Measurements from ENCODE around the gene DLGAP1.

Gene DLGAP1

DNA sequence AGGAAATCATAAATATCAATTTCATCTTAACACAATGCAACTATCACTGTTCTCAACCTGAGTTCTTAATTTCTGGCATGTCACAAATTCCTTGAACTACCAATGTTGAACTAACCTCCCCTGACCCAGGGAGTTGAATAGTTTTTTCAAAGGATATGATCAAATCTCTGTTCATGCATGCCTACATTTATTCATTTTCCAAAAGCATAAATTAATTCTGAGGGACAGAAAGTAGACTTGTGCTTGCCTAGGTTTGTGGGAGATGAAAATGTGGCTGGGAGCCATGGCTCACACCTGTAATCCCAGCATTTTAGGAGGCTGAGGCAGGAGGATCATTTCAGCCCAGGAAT, 829.4 kb downstream of the DLGAP1 start:
- no peaks in the 10 kb centered on the region for H3K79me2 ChIP-seq (ENCODE audit: control insufficient read depth, insufficient read depth, low read length)
- no peak overlapping the region for H2BK5ac ChIP-seq (ENCODE audit: low read length)
- H3K4me2 ChIP-seq (ENCODE audit: low read length), result no peak overlapping the region
- H3K79me1 ChIP-seq (ENCODE audit: low read length), result no peaks in the 10 kb centered on the region
- no peak for DNase-seq
- no peak overlapping the region for H4K8ac ChIP-seq (ENCODE audit: low read depth, low read length)
- H2BK120ac ChIP-seq (ENCODE audit: low read depth, low read length), result peak overlapping the region; percentile 35
- peak overlapping the region; percentile 48 for H3K27ac ChIP-seq (ENCODE audit: low read depth, low read length)
- no peak overlapping the region for H2BK15ac ChIP-seq (replicated peaks; ENCODE audit: low read depth)
- no peak overlapping the region for H3K56ac ChIP-seq (ENCODE audit: low read length)
- peak overlapping the region; percentile 56 for H3K4ac ChIP-seq (ENCODE audit: low read depth, low read length)
- H3K36me3 ChIP-seq (ENCODE audit: control insufficient read depth, insufficient read depth, low read length), result no peaks in the 10 kb centered on the region
- H3K18ac ChIP-seq (ENCODE audit: low read length), result peak overlapping the region; percentile 90
- H3K27me3 ChIP-seq (ENCODE audit: insufficient read depth, low read length, poor library complexity), result no peaks in the 10 kb centered on the region
- H3K9ac ChIP-seq (ENCODE audit: low read length), result no peak overlapping the region
- no peak overlapping the region for H4K5ac ChIP-seq (ENCODE audit: low read length)
- H3K4me1 ChIP-seq (ENCODE audit: control insufficient read depth, low read depth, low read length), result peaks cover 13% of the 10 kb centered on the region
- H2AK5ac ChIP-seq (ENCODE audit: low read length), result no peak overlapping the region
- no peak overlapping the region for H3K4me3 ChIP-seq (ENCODE audit: low read length)
- H3K23ac ChIP-seq (ENCODE audit: low read length), result no peak overlapping the region

DNA sequence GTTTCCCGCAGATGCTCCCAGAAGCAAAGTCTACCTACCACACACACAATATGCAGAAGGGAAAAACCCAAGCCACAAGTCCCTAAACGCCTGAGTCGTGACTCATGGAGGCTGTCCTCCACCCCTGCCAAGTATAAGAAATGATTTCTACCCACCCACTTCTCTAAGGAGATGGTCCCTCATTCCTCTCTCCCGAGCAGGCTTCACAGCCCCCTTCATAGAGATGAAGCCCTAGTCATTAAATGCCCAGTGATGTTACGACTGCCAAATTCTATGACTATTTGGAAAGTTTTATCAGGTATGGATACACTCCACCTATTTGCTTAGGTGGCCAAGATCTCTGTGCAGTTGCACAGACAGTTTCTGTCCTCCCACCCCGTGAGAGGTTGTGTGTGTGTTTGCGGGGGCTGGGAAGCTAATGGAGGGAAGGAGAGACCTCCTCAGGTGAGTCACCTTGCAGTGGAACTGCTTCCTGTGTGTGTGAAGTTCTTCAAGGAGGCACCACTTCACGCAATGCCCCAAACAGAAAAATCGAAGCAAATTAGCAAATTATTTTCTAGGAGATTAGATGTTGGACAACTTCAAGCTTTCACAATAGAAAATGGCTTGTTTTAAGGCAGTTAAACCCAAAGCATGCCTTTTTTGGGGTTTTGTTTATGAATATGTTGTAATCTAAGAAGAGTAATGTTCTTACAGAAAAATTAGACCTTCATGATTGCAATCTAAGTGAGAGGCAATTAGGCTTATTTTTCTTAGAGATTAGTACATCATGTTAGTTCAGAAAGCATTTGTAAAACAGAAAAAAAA, 830.0 kb downstream of the DLGAP1 start:
- Histone ChIP-seq H3K4ac (ENCODE audit: low read depth, low read length) (peak overlapping the region; percentile 93), H2BK15ac (replicated peaks; ENCODE audit: low read depth) (no peak overlapping the region), H3K79me2 (ENCODE audit: control insufficient read depth, insufficient read depth, low read length) (no peaks in the 10 kb centered on the region), H2AK5ac (ENCODE audit: low read length) (no peak overlapping the region), H3K18ac (ENCODE audit: low read length) (peak overlapping the region; percentile 54), H3K56ac (ENCODE audit: low read length) (peak overlapping the region; percentile 82), H2BK120ac (ENCODE audit: low read depth, low read length) (peak overlapping the region; percentile 88), H3K4me3 (ENCODE audit: low read length) (no peak overlapping the region), H3K4me1 (ENCODE audit: control insufficient read depth, low read depth, low read length) (peaks cover 13% of the 10 kb centered on the region), H3K4me2 (ENCODE audit: low read length) (no peak overlapping the region), H3K9ac (ENCODE audit: low read length) (peak overlapping the region; percentile 47), H2BK5ac (ENCODE audit: low read length) (peak overlapping the region; percentile 86), H3K79me1 (ENCODE audit: low read length) (no peaks in the 10 kb centered on the region), H4K8ac (ENCODE audit: low read depth, low read length) (no peak overlapping the region), H4K5ac (ENCODE audit: low read length) (no peak overlapping the region), H3K36me3 (ENCODE audit: control insufficient read depth, insufficient read depth, low read length) (no peaks in the 10 kb centered on the region), H3K23ac (ENCODE audit: low read length) (no peak overlapping the region), H3K27me3 (ENCODE audit: insufficient read depth, low read length, poor library complexity) (no peaks in the 10 kb centered on the region), H3K27ac (ENCODE audit: low read depth, low read length) (peak overlapping the region; percentile 93)
- DNase-seq, result peak; percentile 89
- no CpG with 5 or more reads among the region's 9 CpGs for WGBS (ENCODE audit: extremely low coverage, insufficient coverage, low lambda C conversion rate)

DNA sequence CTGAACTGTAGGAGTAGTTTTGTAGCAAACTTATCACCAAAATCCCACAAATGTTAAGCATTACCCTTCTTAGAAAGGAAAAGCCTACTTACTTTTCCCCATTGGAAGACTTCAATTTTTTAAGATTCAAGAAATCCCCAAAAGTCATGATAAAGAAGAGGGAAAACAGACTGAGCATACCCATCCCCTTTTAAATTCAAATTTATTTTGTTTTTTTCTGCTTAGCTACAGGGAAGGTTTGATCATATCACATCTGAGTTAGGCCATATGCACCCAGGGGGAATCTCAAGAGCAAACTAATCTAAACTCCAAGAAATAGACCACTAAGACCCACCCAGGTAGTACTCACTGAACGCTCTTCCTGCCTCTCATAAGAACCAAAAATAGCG, 830.6 kb downstream of the DLGAP1 start:
- Histone ChIP-seq H3K4me3 (ENCODE audit: low read length) (no peak overlapping the region), H2BK15ac (replicated peaks; ENCODE audit: low read depth) (no peak overlapping the region), H2BK120ac (ENCODE audit: low read depth, low read length) (peak overlapping the region; percentile 88), H3K79me1 (ENCODE audit: low read length) (no peaks in the 10 kb centered on the region), H2AK5ac (ENCODE audit: low read length) (no peak overlapping the region), H3K4me1 (ENCODE audit: control insufficient read depth, low read depth, low read length) (peaks cover 13% of the 10 kb centered on the region), H3K4ac (ENCODE audit: low read depth, low read length) (peak overlapping the region; percentile 93), H3K79me2 (ENCODE audit: control insufficient read depth, insufficient read depth, low read length) (no peaks in the 10 kb centered on the region), H2BK5ac (ENCODE audit: low read length) (peak overlapping the region; percentile 86), H3K4me2 (ENCODE audit: low read length) (no peak overlapping the region), H3K23ac (ENCODE audit: low read length) (no peak overlapping the region), H3K9ac (ENCODE audit: low read length) (peak overlapping the region; percentile 61), H3K18ac (ENCODE audit: low read length) (peak overlapping the region; percentile 54), H3K56ac (ENCODE audit: low read length) (peak overlapping the region; percentile 93), H4K5ac (ENCODE audit: low read length) (no peak overlapping the region), H3K27me3 (ENCODE audit: insufficient read depth, low read length, poor library complexity) (no peaks in the 10 kb centered on the region), H3K36me3 (ENCODE audit: control insufficient read depth, insufficient read depth, low read length) (no peaks in the 10 kb centered on the region), H4K8ac (ENCODE audit: low read depth, low read length) (no peak overlapping the region), H3K27ac (ENCODE audit: low read depth, low read length) (peak overlapping the region; percentile 93)
- WGBS (ENCODE audit: extremely low coverage, insufficient coverage, low lambda C conversion rate), result no CpG with 5 or more reads among the region's 2 CpGs
- DNase-seq, result no peak

DNA sequence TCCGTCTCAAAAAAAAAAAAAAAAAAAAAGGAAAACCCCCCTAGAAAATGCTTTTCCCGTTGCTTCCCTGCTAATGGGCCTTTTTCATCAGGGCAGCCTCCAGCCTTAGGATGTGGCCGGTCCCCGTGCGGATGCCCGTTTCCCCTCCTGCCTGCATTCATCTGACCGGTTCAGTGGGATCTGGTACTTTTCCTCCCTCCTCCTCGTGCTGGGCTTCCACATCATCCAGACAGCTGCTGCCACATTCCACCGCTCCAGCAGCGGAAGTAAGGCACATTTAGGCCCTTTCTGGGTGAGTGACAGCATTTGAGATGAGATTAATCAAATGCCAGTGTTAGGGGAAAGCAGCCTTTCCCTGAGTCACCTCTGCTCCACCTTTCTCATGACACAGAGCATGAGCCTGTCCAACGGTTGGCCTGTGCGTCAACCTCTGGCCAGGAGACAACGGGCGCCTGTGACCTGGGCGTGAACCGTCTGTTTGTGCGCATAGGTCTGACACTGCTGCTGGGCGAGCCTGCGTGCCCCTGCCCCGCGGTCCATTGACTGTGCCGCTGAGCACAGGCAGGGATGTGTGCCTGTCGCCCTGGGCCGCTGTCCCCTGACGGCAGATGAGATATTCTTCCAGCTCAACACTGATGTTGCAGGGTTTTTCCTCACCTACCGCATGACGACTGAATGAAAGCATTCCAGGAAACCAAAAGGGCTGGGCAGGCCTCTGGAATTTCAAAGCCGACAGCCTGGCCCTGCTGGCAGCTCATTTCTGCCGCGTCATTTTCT, 831.1 kb downstream of the DLGAP1 start:
- no peak overlapping the region for H4K8ac ChIP-seq (ENCODE audit: low read depth, low read length)
- H3K36me3 ChIP-seq (ENCODE audit: control insufficient read depth, insufficient read depth, low read length), result no peaks in the 10 kb centered on the region
- WGBS (ENCODE audit: extremely low coverage, insufficient coverage, low lambda C conversion rate), result no CpG with 5 or more reads among the region's 30 CpGs
- H3K56ac ChIP-seq (ENCODE audit: low read length), result peak overlapping the region; percentile 93
- no peak overlapping the region for H2BK15ac ChIP-seq (replicated peaks; ENCODE audit: low read depth)
- no peaks in the 10 kb centered on the region for H3K27me3 ChIP-seq (ENCODE audit: insufficient read depth, low read length, poor library complexity)
- H4K5ac ChIP-seq (ENCODE audit: low read length), result no peak overlapping the region
- H3K4me1 ChIP-seq (ENCODE audit: control insufficient read depth, low read depth, low read length), result peaks cover 13% of the 10 kb centered on the region
- no peak overlapping the region for H3K23ac ChIP-seq (ENCODE audit: low read length)
- no peak overlapping the region for H3K4me2 ChIP-seq (ENCODE audit: low read length)
- H3K9ac ChIP-seq (ENCODE audit: low read length), result peak overlapping the region; percentile 61
- peak overlapping the region; percentile 93 for H3K27ac ChIP-seq (ENCODE audit: low read depth, low read length)
- H2BK120ac ChIP-seq (ENCODE audit: low read depth, low read length), result no peak overlapping the region
- DNase-seq, result peak; percentile 98
- H2AK5ac ChIP-seq (ENCODE audit: low read length), result peak overlapping the region; percentile 47
- H3K79me2 ChIP-seq (ENCODE audit: control insufficient read depth, insufficient read depth, low read length), result no peaks in the 10 kb centered on the region
- H3K18ac ChIP-seq (ENCODE audit: low read length), result peak overlapping the region; percentile 19
- H3K4ac ChIP-seq (ENCODE audit: low read depth, low read length), result peak overlapping the region; percentile 74
- H3K4me3 ChIP-seq (ENCODE audit: low read length), result no peak overlapping the region
- no peaks in the 10 kb centered on the region for H3K79me1 ChIP-seq (ENCODE audit: low read length)
- peak overlapping the region; percentile 95 for H2BK5ac ChIP-seq (ENCODE audit: low read length)

DNA sequence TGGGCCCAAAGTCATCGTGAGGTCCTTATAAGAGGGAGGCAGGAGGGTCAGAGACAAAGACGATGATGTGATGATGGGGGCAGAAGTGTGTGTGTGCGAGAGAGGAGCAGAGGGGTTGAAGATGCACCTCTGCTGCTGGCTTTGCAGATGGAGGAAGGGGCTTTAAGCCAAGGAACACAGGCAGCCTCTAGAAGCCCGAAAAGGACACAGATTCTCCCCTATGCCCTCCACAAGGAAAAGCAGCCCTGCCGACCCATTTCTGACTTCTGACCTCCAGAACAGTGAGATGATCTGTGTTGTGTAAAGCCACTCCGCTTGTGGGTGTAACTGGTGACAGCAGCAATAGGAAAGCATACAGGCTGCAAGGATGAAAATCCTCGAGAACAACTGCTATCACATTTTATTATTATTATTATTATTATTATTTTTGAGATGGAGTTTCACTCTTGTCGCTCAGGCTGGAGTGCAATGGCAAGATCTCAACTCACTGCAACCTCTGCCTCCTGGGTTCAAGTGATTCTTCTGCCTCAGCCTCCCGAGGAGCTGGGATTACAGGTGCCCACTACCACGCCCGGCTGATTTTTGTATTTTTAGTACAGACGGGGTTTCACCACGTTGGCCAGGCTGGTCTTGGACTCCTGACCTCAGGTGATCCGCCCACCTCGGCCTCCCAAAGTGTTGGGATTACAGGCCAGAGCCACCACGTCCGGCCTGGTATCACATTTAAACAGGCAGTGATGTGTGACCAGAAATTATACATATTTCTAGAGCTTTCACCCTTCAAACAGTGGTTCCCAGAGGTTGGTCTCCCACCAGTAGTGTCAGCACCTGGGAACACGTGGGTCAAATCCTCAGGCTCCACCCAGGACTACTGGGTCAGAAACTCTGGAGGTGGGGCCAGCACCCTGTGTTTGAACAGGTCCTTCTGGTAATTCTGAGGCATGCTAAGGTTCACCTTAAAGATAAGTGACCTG, 834.7 kb downstream of the DLGAP1 start:
- Histone ChIP-seq H3K79me1 (ENCODE audit: low read length) (no peaks in the 10 kb centered on the region), H4K5ac (ENCODE audit: low read length) (no peak overlapping the region), H3K18ac (ENCODE audit: low read length) (no peak overlapping the region), H3K4me2 (ENCODE audit: low read length) (no peak overlapping the region), H3K27ac (ENCODE audit: low read depth, low read length) (no peak overlapping the region), H3K36me3 (ENCODE audit: control insufficient read depth, insufficient read depth, low read length) (no peaks in the 10 kb centered on the region), H2AK5ac (ENCODE audit: low read length) (no peak overlapping the region), H3K4ac (ENCODE audit: low read depth, low read length) (no peak overlapping the region), H3K23ac (ENCODE audit: low read length) (no peak overlapping the region), H3K79me2 (ENCODE audit: control insufficient read depth, insufficient read depth, low read length) (no peaks in the 10 kb centered on the region), H2BK5ac (ENCODE audit: low read length) (no peak overlapping the region), H3K27me3 (ENCODE audit: insufficient read depth, low read length, poor library complexity) (no peaks in the 10 kb centered on the region), H3K56ac (ENCODE audit: low read length) (no peak overlapping the region), H2BK15ac (replicated peaks; ENCODE audit: low read depth) (no peak overlapping the region), H4K8ac (ENCODE audit: low read depth, low read length) (no peak overlapping the region), H2BK120ac (ENCODE audit: low read depth, low read length) (no peak overlapping the region), H3K4me3 (ENCODE audit: low read length) (no peak overlapping the region), H3K4me1 (ENCODE audit: control insufficient read depth, low read depth, low read length) (peaks cover 13% of the 10 kb centered on the region), H3K9ac (ENCODE audit: low read length) (no peak overlapping the region)
- WGBS (ENCODE audit: extremely low coverage, insufficient coverage, low lambda C conversion rate), result no CpG with 5 or more reads among the region's 18 CpGs
- no peak for DNase-seq
